Bronchial smooth muscle cell (primary cell): Measurements from ENCODE around the gene ZSWIM4. TPM values are rescaled to one million over a fixed set of nuclear protein-coding genes. Genes with fewer than 3 reads are reported as not detected.

Experiments used
- total RNA-seq: library from RNA; depleted of rRNA; stranded (reverse); fragments of >200 nt; gene quantifications from 2 replicates; pipeline ENCODE4 v1.2.1, GENCODE V29; 2014

The ZSWIM4 gene
- 1.5 and 2.2 TPM in 2 replicates for total RNA-seq

GRCh38 chr19:13794757-13795589 is at the start of gene ZSWIM4:
Gene ZSWIM4, plus strand, starts transcription at chr19:13795443. Its CDS starts 206 bp downstream, at chr19:13795649.

GRCh38 chr19:13764101-13764807 is 31.0 kb upstream of the ZSWIM4 start, which contains the start of gene MRI1:
Gene MRI1, plus strand, starts transcription at chr19:13764522. Its CDS starts 67 bp downstream, at chr19:13764589.

GRCh38 chr19:13774217-13775191 is 20.7 kb upstream of the ZSWIM4 start, which contains the start of gene C19orf53:
Gene C19orf53, plus strand, starts transcription at chr19:13774456. Its CDS starts 22 bp downstream, at chr19:13774478.

GRCh38 chr19:13876834-13877233 is 81.6 kb downstream of the ZSWIM4 start, which contains the start of gene NANOS3:
Gene NANOS3, plus strand, starts transcription at chr19:13877134. Its CDS starts 115 bp downstream, at chr19:13877249.

Other genes with a start within 250 kb of the ZSWIM4 start
- gene MRI1, start 30.9 kb upstream of the ZSWIM4 start, total RNA-seq = 20.6 and 23.6 TPM in 2 replicates
- 58.6 and 87.6 TPM in 2 replicates for gene C19orf53, start 21.0 kb upstream of the ZSWIM4 start, total RNA-seq
- gene NANOS3, start 81.7 kb downstream of the ZSWIM4 start, total RNA-seq = 0.43 TPM in 1 of 2 replicates, not detected in the other
- 0.32 TPM in 1 of 2 replicates, not detected in the other for gene BRME1, start 110.7 kb downstream of the ZSWIM4 start, total RNA-seq
- 4.7 and 6.6 TPM in 2 replicates for gene CC2D1A, start 110.8 kb downstream of the ZSWIM4 start, total RNA-seq
- gene PODNL1, start 143.0 kb downstream of the ZSWIM4 start, total RNA-seq = 1.0 and 1.3 TPM in 2 replicates
- gene DCAF15, start 157.1 kb downstream of the ZSWIM4 start, total RNA-seq = 4.6 and 7.6 TPM in 2 replicates
- 1.6 and 2.6 TPM in 2 replicates for gene RFX1, start 210.9 kb downstream of the ZSWIM4 start, total RNA-seq
- not detected in 2 replicates for gene RLN3, start 232.7 kb downstream of the ZSWIM4 start, total RNA-seq
- 0.26 and 1.6 TPM in 2 replicates for gene IL27RA, start 236.3 kb downstream of the ZSWIM4 start, total RNA-seq